ENCODE measurements around the gene NBAS. TPM values are rescaled to one million over a fixed set of nuclear protein-coding genes. Genes with fewer than 3 reads are reported as not detected.

The NBAS gene
- total and polyA plus RNA-seq, 9 of the 15 experiments (the other 6 are each of a cell fraction or from before 2014, with no cell fraction given), result 15.3 to 94.4 (median 69.9) TPM

DNA sequence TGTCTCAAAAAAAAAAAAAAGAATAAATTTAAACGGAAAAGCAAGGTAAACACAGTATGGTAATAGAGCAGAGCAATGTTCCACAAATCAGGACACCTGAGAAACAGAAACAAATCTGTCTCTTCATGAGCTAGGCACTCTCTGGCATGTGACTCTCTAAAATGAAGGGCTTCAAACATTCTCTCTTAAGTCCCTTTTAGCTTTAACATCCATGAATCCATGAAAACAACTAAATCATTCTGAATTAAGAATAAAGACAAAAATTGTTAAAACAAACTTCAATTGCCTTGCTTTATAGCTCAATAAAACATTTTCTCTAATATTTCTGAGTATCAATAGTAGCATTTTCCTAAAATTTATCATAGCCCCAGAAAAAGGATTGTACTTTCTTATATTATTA lies 132.1 kb downstream of the NBAS start:
- H3K9ac ChIP-seq (ENCODE audit: insufficient read depth in 1 of 2, low read depth in 2 of 2, low read length in 2 of 2), result no peak overlapping the region
- peaks cover 7% of the 10 kb centered on the region; the same call in 2 of the 3 replicates for H3K79me2 ChIP-seq (ENCODE audit: control insufficient read depth, insufficient read depth, low read length)
- ChIA-PET POLR2A (interaction anchor here (0.7 to 2.2 kb wide), 5 partner anchors 8 to 25 kb away, joined by 3 to 5 read pairs (median 4); no protein-coding TSS in a partner anchor), CTCF (ENCODE audit: low intra/inter-chr PET ratio) (no interaction called here)
- 43% methylated on average over 1 of the region's 1 CpG for WGBS (ENCODE audit: insufficient coverage, low coverage, missing lambda C conversion rate)
- H2AFZ ChIP-seq (ENCODE audit: low read depth, low read length), result no peak overlapping the region
- H3K27me3 ChIP-seq (ENCODE audit: control insufficient read depth in 2 of 2, insufficient read depth in 2 of 2, low read length in 2 of 2), result no peaks in the 10 kb centered on the region
- FAIRE-seq, result no peak
- intact Hi-C loops (cut with micrococcal nuclease), result no loop called here
- H3K27ac ChIP-seq (ENCODE audit: extremely low read depth, low read depth, low read length), result no peak overlapping the region
- H4K20me1 ChIP-seq (replicated peaks; ENCODE audit: control insufficient read depth, insufficient read depth, low read length), result no peaks in the 10 kb centered on the region
- H3K9me3 ChIP-seq (replicated peaks; ENCODE audit: control insufficient read depth, insufficient read depth, low read depth, low read length), result no peaks in the 10 kb centered on the region
- H3K4me3 ChIP-seq, result no peak overlapping the region
- no TSS peak for BruUV-seq (replicated peaks)
- H3K4me1 ChIP-seq (replicated peaks in 1 of 2; ENCODE audit: control insufficient read depth in 2 of 2, insufficient read depth in 2 of 2, low read length in 2 of 2), result peaks cover 0 to 5% of the 10 kb centered on the region in 2 experiments; a peak in 2 of 5 replicates
- peaks cover 29% of the 10 kb centered on the region for H3K36me3 ChIP-seq (ENCODE audit: control insufficient read depth, insufficient read depth, low read length)
- no peak for DNase-seq (ENCODE audit: extremely low read depth in 1 of 4, low spot score in 3 of 4)
- TF ChIP-seq, protein P1, sequence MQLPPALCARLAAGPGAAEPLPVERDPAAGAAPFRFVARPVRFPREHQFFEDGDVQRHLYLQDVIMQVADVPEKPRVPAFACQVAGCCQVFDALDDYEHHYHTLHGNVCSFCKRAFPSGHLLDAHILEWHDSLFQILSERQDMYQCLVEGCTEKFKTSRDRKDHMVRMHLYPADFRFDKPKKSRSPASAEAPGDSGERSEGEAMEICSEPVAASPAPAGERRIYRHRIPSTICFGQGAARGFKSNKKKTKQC (CRISPR knock-in tag; IDR thresholded peaks at IDR 0.05), result no peak
- TF ChIP-seq, protein P2, sequence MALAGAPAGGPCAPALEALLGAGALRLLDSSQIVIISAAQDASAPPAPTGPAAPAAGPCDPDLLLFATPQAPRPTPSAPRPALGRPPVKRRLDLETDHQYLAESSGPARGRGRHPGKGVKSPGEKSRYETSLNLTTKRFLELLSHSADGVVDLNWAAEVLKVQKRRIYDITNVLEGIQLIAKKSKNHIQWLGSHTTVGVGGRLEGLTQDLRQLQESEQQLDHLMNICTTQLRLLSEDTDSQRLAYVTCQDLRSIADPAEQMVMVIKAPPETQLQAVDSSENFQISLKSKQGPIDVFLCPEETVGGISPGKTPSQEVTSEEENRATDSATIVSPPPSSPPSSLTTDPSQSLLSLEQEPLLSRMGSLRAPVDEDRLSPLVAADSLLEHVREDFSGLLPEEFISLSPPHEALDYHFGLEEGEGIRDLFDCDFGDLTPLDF (CRISPR knock-in tag; IDR thresholded peaks at IDR 0.05), result no peak
- no peak for TF ChIP-seq KDM1A (IDR thresholded peaks at IDR 0.05)
- H3K4me2 ChIP-seq (ENCODE audit: insufficient read depth, low read length), result no peak overlapping the region
- no peak for ATAC-seq
- no peaks in the 10 kb centered on the region for H3K9me1 ChIP-seq (ENCODE audit: control insufficient read depth, insufficient read depth, low read length)
- in situ Hi-C loops (cut with MboI), result no loop called here

DNA sequence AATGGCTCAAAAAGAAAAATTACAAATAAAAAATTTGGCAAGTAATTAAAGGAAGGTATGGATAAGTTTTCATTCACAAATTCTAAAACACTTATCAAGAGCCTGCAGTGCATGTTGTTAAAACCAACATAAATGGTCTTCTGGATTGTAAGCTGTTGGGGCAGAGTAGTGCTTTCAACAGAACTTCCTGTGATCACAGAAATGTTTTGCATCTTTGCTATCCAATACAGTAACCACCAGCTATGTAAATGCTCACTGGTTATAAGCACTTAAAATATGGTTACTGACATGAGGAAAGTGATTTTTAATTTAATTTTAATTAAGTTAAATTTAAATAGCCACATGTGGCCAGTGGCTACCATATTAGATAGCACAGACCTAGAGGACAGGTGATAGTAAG lies 133.1 kb downstream of the NBAS start:
- Histone ChIP-seq H3K79me2 (ENCODE audit: control insufficient read depth, insufficient read depth, low read length) (peaks cover 7% of the 10 kb centered on the region; the same call in 2 of the 3 replicates), H3K27ac (ENCODE audit: extremely low read depth, low read depth, low read length) (no peak overlapping the region), H3K36me3 (ENCODE audit: control insufficient read depth, insufficient read depth, low read length) (peaks cover 34% of the 10 kb centered on the region), H3K27me3 (ENCODE audit: control insufficient read depth in 2 of 2, insufficient read depth in 2 of 2, low read length in 2 of 2) (no peaks in the 10 kb centered on the region), H3K4me1 (replicated peaks in 1 of 2; ENCODE audit: control insufficient read depth in 2 of 2, insufficient read depth in 2 of 2, low read length in 2 of 2) (peaks cover 0 to 3% of the 10 kb centered on the region in 2 experiments; a peak in 2 of 5 replicates), H2AFZ (ENCODE audit: low read depth, low read length) (no peak overlapping the region), H3K4me2 (ENCODE audit: insufficient read depth, low read length) (no peak overlapping the region), H3K9me3 (replicated peaks; ENCODE audit: control insufficient read depth, insufficient read depth, low read depth, low read length) (no peaks in the 10 kb centered on the region), H3K4me3 (no peak overlapping the region), H4K20me1 (replicated peaks; ENCODE audit: control insufficient read depth, insufficient read depth, low read length) (no peaks in the 10 kb centered on the region), H3K9me1 (ENCODE audit: control insufficient read depth, insufficient read depth, low read length) (no peaks in the 10 kb centered on the region), H3K9ac (ENCODE audit: insufficient read depth in 1 of 2, low read depth in 2 of 2, low read length in 2 of 2) (no peak overlapping the region)
- in situ Hi-C loops (cut with MboI) (no loop called here), intact Hi-C loops (cut with micrococcal nuclease) (no loop called here)
- TF ChIP-seq SRSF7 (optimal IDR thresholded peaks at IDR 0.05; ENCODE audit: low read depth, low read length), result no peak
- no peak for TF ChIP-seq SNIP1 (IDR thresholded peaks at IDR 0.05; ENCODE audit: low read depth)
- TF ChIP-seq, protein P3, sequence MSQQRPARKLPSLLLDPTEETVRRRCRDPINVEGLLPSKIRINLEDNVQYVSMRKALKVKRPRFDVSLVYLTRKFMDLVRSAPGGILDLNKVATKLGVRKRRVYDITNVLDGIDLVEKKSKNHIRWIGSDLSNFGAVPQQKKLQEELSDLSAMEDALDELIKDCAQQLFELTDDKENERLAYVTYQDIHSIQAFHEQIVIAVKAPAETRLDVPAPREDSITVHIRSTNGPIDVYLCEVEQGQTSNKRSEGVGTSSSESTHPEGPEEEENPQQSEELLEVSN (IDR thresholded peaks at IDR 0.05; ENCODE audit: borderline replicate concordance in 1 of 2, extremely low read depth in 1 of 2, insufficient read depth in 1 of 2, insufficient read length in 1 of 2, low read depth in 1 of 2, low read length in 1 of 2, poor library complexity in 1 of 2, severe bottlenecking in 1 of 2), result no peak
- BruUV-seq (replicated peaks), result no TSS peak
- no peak for DNase-seq (ENCODE audit: extremely low read depth in 1 of 4, low spot score in 3 of 4)
- FAIRE-seq, result no peak
- ChIA-PET CTCF (ENCODE audit: low intra/inter-chr PET ratio) (no interaction called here), POLR2A (interaction anchor here (2.2 kb wide), 1 partner anchor 11 kb away, joined by 5 read pairs; no protein-coding TSS in a partner anchor)
- no peak for ATAC-seq

Measured in K562 (cell line).